Measurements from ENCODE around the gene CBR3.

DNA sequence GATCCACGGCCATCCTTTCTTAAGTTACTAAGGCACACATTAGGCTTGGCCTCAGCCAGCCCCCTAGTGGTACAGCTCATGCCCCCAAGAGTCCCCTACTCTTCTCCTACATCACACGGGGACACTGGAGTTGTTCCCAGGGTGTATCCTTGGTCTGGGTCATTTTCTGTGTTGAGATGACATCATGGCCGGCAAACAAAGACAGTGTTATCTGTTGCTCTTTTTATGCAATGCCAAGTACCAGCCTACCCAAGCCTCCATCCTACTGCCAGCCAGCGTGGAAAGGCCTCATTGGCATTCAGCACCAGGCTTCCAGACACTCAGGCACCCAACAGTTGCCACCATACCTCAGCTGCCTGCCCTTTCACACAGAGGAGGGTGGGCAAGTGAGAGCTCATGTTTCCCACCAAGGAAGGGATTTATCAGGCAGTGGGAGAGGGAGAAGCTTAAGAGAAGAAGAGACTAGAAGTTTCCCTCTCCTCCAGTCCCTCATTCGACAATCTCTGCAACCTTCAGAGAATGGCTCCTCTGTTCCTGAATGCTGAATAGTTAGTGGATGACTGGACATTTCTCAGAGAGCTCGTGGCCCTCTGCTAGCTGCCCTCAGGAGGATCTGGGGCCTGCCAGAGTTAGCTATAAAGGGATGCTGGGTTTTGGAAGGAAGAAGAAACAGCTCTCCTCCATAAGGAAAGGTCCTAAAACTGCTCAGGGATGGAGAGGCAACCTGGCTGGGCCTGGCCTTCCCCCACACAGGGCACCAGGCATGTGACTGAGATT lies 47.3 kb upstream of the CBR3 start:
- TF ChIP-seq EGR1 (conservative IDR thresholded peaks at IDR 0.05) = no peak
- TF ChIP-seq, protein P1, sequence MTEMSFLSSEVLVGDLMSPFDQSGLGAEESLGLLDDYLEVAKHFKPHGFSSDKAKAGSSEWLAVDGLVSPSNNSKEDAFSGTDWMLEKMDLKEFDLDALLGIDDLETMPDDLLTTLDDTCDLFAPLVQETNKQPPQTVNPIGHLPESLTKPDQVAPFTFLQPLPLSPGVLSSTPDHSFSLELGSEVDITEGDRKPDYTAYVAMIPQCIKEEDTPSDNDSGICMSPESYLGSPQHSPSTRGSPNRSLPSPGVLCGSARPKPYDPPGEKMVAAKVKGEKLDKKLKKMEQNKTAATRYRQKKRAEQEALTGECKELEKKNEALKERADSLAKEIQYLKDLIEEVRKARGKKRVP (CRISPR knock-in tag; IDR thresholded peaks at IDR 0.05) = no peak
- TF ChIP-seq FOXM1 (IDR thresholded peaks at IDR 0.05; ENCODE audit: low read depth) = no peak
- no peak for TF ChIP-seq FOXM1 (CRISPR knock-in tag; IDR thresholded peaks at IDR 0.05; ENCODE audit: low read depth)
- TF ChIP-seq WHSC1 (IDR thresholded peaks at IDR 0.05; ENCODE audit: low read length) = no peak
- TF ChIP-seq RCOR1 (IDR thresholded peaks at IDR 0.05; ENCODE audit: borderline replicate concordance in 1 of 2, low read depth in 2 of 2, low read length in 2 of 2) = no peak
- TF ChIP-seq U2AF2 (optimal IDR thresholded peaks at IDR 0.05; ENCODE audit: low read depth, low read length) = no peak
- TF ChIP-seq, protein P2, sequence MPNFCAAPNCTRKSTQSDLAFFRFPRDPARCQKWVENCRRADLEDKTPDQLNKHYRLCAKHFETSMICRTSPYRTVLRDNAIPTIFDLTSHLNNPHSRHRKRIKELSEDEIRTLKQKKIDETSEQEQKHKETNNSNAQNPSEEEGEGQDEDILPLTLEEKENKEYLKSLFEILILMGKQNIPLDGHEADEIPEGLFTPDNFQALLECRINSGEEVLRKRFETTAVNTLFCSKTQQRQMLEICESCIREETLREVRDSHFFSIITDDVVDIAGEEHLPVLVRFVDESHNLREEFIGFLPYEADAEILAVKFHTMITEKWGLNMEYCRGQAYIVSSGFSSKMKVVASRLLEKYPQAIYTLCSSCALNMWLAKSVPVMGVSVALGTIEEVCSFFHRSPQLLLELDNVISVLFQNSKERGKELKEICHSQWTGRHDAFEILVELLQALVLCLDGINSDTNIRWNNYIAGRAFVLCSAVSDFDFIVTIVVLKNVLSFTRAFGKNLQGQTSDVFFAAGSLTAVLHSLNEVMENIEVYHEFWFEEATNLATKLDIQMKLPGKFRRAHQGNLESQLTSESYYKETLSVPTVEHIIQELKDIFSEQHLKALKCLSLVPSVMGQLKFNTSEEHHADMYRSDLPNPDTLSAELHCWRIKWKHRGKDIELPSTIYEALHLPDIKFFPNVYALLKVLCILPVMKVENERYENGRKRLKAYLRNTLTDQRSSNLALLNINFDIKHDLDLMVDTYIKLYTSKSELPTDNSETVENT (CRISPR knock-in tag; IDR thresholded peaks at IDR 0.05) = no peak
- no peak for TF ChIP-seq SP1 (CRISPR knock-in tag; IDR thresholded peaks at IDR 0.05)
- no peak for TF ChIP-seq JUND (IDR thresholded peaks at IDR 0.05; ENCODE audit: borderline replicate concordance, low read depth, low read length)
- no peak for TF ChIP-seq JUND (tag; IDR thresholded peaks at IDR 0.05; ENCODE audit: borderline replicate concordance, low read depth, low read length)
- no peak for TF ChIP-seq EZH2 (IDR thresholded peaks at IDR 0.05; ENCODE audit: borderline replicate concordance, low read depth, low read length)
- no peak for TF ChIP-seq POLR2A (conservative IDR thresholded peaks at IDR 0.05)
- no peak for TF ChIP-seq NR2C1 (IDR thresholded peaks at IDR 0.05)
- no peak for TF ChIP-seq NR2C1 (tag; IDR thresholded peaks at IDR 0.05)
- TF ChIP-seq, protein P3, sequence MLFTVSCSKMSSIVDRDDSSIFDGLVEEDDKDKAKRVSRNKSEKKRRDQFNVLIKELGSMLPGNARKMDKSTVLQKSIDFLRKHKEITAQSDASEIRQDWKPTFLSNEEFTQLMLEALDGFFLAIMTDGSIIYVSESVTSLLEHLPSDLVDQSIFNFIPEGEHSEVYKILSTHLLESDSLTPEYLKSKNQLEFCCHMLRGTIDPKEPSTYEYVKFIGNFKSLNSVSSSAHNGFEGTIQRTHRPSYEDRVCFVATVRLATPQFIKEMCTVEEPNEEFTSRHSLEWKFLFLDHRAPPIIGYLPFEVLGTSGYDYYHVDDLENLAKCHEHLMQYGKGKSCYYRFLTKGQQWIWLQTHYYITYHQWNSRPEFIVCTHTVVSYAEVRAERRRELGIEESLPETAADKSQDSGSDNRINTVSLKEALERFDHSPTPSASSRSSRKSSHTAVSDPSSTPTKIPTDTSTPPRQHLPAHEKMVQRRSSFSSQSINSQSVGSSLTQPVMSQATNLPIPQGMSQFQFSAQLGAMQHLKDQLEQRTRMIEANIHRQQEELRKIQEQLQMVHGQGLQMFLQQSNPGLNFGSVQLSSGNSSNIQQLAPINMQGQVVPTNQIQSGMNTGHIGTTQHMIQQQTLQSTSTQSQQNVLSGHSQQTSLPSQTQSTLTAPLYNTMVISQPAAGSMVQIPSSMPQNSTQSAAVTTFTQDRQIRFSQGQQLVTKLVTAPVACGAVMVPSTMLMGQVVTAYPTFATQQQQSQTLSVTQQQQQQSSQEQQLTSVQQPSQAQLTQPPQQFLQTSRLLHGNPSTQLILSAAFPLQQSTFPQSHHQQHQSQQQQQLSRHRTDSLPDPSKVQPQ (CRISPR knock-in tag; IDR thresholded peaks at IDR 0.05; ENCODE audit: borderline replicate concordance) = no peak
- TF ChIP-seq, protein P4, sequence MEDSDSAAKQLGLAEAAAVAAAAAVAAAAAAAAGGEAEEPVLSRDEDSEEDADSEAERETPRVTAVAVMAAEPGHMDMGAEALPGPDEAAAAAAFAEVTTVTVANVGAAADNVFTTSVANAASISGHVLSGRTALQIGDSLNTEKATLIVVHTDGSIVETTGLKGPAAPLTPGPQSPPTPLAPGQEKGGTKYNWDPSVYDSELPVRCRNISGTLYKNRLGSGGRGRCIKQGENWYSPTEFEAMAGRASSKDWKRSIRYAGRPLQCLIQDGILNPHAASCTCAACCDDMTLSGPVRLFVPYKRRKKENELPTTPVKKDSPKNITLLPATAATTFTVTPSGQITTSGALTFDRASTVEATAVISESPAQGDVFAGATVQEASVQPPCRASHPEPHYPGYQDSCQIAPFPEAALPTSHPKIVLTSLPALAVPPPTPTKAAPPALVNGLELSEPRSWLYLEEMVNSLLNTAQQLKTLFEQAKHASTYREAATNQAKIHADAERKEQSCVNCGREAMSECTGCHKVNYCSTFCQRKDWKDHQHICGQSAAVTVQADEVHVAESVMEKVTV (CRISPR knock-in tag; IDR thresholded peaks at IDR 0.05) = no peak

Data from K562 (cell line).